Measurements from ENCODE around the gene TGFBR3.

DNA sequence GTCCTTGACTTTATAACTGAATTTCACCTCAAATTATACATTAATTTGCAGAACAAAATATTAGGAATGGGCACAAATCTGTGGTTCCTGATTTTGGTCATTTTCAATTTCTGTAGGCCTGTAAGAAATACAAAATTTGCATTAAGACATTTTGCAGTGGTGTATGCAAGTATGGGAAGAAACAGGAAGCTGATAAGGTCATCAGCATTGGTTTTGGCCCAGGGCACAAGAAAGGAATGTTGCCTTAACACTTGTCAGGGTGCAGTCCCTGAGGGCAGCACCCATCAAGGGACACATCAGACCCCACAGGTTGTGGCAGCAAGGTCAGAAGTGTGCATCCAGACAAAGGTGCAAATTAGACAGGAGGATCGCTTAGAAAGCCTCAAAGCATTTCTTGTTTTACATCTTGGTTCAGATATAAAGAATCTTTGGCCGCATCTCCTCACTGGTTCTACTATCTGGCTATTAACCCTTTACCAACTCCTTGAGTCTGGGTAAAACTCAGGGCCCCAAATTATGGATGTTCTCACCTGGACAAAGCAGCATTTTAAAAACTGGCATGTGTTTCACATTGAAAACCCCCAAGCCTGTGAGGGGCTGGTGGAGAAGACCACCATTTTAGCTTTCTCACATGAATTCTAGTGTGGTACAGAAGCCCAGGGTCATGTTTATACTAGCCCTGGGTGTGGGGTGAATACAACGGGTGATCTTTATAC, 202.9 kb downstream of the TGFBR3 start:
- TF ChIP-seq POLR2AphosphoS5 (IDR thresholded peaks at IDR 0.05) (peak in 1 of 3 donors; percentile 34), POLR2A (IDR thresholded peaks at IDR 0.05) (no peak)
- TF ChIP-seq, protein P1, sequence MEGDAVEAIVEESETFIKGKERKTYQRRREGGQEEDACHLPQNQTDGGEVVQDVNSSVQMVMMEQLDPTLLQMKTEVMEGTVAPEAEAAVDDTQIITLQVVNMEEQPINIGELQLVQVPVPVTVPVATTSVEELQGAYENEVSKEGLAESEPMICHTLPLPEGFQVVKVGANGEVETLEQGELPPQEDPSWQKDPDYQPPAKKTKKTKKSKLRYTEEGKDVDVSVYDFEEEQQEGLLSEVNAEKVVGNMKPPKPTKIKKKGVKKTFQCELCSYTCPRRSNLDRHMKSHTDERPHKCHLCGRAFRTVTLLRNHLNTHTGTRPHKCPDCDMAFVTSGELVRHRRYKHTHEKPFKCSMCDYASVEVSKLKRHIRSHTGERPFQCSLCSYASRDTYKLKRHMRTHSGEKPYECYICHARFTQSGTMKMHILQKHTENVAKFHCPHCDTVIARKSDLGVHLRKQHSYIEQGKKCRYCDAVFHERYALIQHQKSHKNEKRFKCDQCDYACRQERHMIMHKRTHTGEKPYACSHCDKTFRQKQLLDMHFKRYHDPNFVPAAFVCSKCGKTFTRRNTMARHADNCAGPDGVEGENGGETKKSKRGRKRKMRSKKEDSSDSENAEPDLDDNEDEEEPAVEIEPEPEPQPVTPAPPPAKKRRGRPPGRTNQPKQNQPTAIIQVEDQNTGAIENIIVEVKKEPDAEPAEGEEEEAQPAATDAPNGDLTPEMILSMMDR (IDR thresholded peaks at IDR 0.05 in 8 of 11, conservative IDR thresholded peaks at IDR 0.05 in 3 of 11) = no peak
